PC-9 (cell line): Measurements from ENCODE around the gene RFX7. TPM values are rescaled to one million over a fixed set of nuclear protein-coding genes. Genes with fewer than 3 reads are reported as not detected.

Experiments
- BruUV-seq: library from RNA; stranded (reverse); fragments of 400-500 nt; replicated peaks from 2 replicates; lab custom pipeline; 2021; lab: Mats Ljungman, UMichigan
- CTCF ChIA-PET: fragments of 300-600 bp; sonication (Branson Sonifier 250); formaldehyde crosslinking; loops from one replicate; lab custom pipeline; 2022; ENCODE audit warnings: antibody characterized with exemption; lab: Charles Lee
- POLR2A ChIA-PET: fragments of 300-600 bp; sonication (Branson Sonifier 250); formaldehyde crosslinking; loops from one replicate; lab custom pipeline; 2022; ENCODE audit warnings: antibody characterized with exemption; ENCODE audit not compliant: unreplicated experiment; lab: Charles Lee
- DNase-seq, 2 experiments: peaks; one replicate each; pipeline versions ENCODE4 v3.0.0 to v3.0.0-alpha.2; 2015 to 2022; ENCODE audit warnings: mixed read lengths in 1 of 2
- H2AFZ ChIP-seq: fragments of 200-600 bp; sonication (generic); 2 replicates; pipeline ENCODE4 v1.8.1; 2017; ENCODE audit warnings: antibody characterized with exemption
- H3F3A ChIP-seq: fragments of 200-600 bp; sonication (generic); 2 replicates; pipeline ENCODE4 v1.8.1; 2017; ENCODE audit warnings: antibody characterized with exemption, mild to moderate bottlenecking, low read depth; ENCODE audit not compliant: insufficient read depth
- H3K27ac ChIP-seq: fragments of 200-600 bp; sonication (generic); 2 replicates; pipeline ENCODE4 v1.6.1; 2016; ENCODE audit warnings: mixed run types
- H3K27me3 ChIP-seq: fragments of 200-600 bp; sonication (generic); 2 replicates; pipeline ENCODE4 v1.6.1; 2016; ENCODE audit warnings: low read depth, mixed run types; ENCODE audit not compliant: insufficient read depth
- H3K36me3 ChIP-seq: fragments of 200-600 bp; sonication (generic); 2 replicates; pipeline ENCODE4 v1.6.1; 2016; ENCODE audit warnings: low read depth, mixed run types
- H3K4me1 ChIP-seq: fragments of 200-600 bp; sonication (generic); replicated peaks from 2 replicates; pipeline ENCODE4 v1.6.1; 2016; ENCODE audit warnings: mixed run types; ENCODE audit not compliant: insufficient read depth
- H3K4me2 ChIP-seq: fragments of 200-600 bp; sonication (generic); 2 replicates; pipeline ENCODE4 v1.6.1; 2017; ENCODE audit warnings: mixed run types
- H3K4me3 ChIP-seq: fragments of 200-600 bp; sonication (generic); 2 replicates; pipeline ENCODE4 v1.6.1; 2016; ENCODE audit warnings: mixed run types
- H3K79me2 ChIP-seq: fragments of 200-600 bp; sonication (generic); 2 replicates; pipeline ENCODE4 v1.6.1; 2017; ENCODE audit warnings: low read depth, mixed run types
- H3K9me2 ChIP-seq: fragments of 200-600 bp; sonication (generic); 2 replicates; pipeline ENCODE4 v1.8.1; 2017; ENCODE audit warnings: mild to moderate bottlenecking; ENCODE audit not compliant: insufficient read depth
- H3K9me3 ChIP-seq: fragments of 200-600 bp; sonication (generic); 2 replicates; pipeline ENCODE4 v1.8.1; 2016; ENCODE audit warnings: low read depth; ENCODE audit not compliant: insufficient read depth
- H4K20me1 ChIP-seq: fragments of 200-600 bp; sonication (generic); 2 replicates; pipeline ENCODE4 v1.8.1; 2017; ENCODE audit not compliant: insufficient read depth
- EZH2 ChIP-seq: fragments of 200-600 bp; sonication (generic); IDR thresholded peaks from 2 replicates; pipeline ENCODE4 v1.8.0; 2017; ENCODE audit warnings: antibody characterized with exemption, low read depth
- intact Hi-C: fragments of 100-400 bp; cut with micrococcal nuclease; formaldehyde crosslinking; loops from one replicate; pipeline ENCODE4 v1.10.0; 2022; ENCODE audit not compliant: unreplicated experiment
- total RNA-seq: library from RNA; stranded (reverse); gene quantifications from 2 replicates; pipeline ENCODE4 v1.2.3, GENCODE V29; 2021
- TF ChIP-seq, protein P1 (sequence below): fragments of 200-600 bp; sonication (generic); conservative IDR thresholded peaks from 2 replicates; pipeline ENCODE4 v1.6.1; 2017; ENCODE audit warnings: mixed run types, antibody characterized with exemption, mild to moderate bottlenecking, moderate library complexity

The RFX7 gene
- total RNA-seq, 1 experiment from 2014 or later = 24.6 TPM

DNA sequence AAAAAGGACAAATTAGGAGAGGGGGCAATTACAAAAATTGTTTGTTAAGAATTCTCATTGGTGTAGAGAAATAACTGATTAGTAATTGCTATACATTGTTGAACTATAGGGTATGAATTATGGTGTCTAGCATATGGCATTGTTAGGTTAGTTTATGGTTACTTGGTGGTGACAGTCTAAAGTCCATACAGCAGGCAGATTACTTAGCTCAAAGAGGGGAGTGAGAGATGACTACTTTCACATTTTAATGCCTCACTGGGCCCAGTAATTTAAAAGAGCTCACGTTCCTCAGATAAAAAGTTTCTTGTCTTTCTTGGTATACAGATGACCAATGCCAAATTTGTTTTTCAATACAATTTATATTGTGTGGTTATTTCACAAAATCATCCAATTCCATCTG is 137.8 kb downstream of the RFX7 start:
- Histone ChIP-seq H3K9me2 (no peaks in the 10 kb centered on the region), H2AFZ (no peak overlapping the region), H3F3A (no peaks in the 10 kb centered on the region), H3K4me2 (no peak overlapping the region), H3K9me3 (no peaks in the 10 kb centered on the region), H3K27me3 (no peaks in the 10 kb centered on the region), H4K20me1 (no peaks in the 10 kb centered on the region), H3K4me3 (no peak overlapping the region), H3K36me3 (no peaks in the 10 kb centered on the region), H3K27ac (no peak overlapping the region), H3K4me1 (no peaks in the 10 kb centered on the region), H3K79me2 (no peaks in the 10 kb centered on the region)
- no peak for DNase-seq
- intact Hi-C loops = no loop called here
- TF ChIP-seq, protein P1, sequence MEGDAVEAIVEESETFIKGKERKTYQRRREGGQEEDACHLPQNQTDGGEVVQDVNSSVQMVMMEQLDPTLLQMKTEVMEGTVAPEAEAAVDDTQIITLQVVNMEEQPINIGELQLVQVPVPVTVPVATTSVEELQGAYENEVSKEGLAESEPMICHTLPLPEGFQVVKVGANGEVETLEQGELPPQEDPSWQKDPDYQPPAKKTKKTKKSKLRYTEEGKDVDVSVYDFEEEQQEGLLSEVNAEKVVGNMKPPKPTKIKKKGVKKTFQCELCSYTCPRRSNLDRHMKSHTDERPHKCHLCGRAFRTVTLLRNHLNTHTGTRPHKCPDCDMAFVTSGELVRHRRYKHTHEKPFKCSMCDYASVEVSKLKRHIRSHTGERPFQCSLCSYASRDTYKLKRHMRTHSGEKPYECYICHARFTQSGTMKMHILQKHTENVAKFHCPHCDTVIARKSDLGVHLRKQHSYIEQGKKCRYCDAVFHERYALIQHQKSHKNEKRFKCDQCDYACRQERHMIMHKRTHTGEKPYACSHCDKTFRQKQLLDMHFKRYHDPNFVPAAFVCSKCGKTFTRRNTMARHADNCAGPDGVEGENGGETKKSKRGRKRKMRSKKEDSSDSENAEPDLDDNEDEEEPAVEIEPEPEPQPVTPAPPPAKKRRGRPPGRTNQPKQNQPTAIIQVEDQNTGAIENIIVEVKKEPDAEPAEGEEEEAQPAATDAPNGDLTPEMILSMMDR = no peak
- no peak for TF ChIP-seq EZH2
- no TSS peak for BruUV-seq
- CTCF ChIA-PET = no interaction called here
- POLR2A ChIA-PET = no interaction called here

- no peak overlapping the region for H3K27ac ChIP-seq
- no peak overlapping the region for H2AFZ ChIP-seq
- TF ChIP-seq, protein P1 = no peak
- no peak for TF ChIP-seq EZH2
- no peaks in the 10 kb centered on the region for H3K27me3 ChIP-seq
- H3K4me3 ChIP-seq = no peak overlapping the region
- H3K4me2 ChIP-seq = no peak overlapping the region
- DNase-seq = no peak
- no peaks in the 10 kb centered on the region for H3K4me1 ChIP-seq
- BruUV-seq = no TSS peak
- no peaks in the 10 kb centered on the region for H3K9me3 ChIP-seq
- H3K36me3 ChIP-seq = no peaks in the 10 kb centered on the region
- H3F3A ChIP-seq = no peaks in the 10 kb centered on the region
- CTCF ChIA-PET = no interaction called here
- H4K20me1 ChIP-seq = peaks cover 5% of the 10 kb centered on the region; the same call in 1 of the 2 replicates
- no peaks in the 10 kb centered on the region for H3K79me2 ChIP-seq
- intact Hi-C loops = no loop called here
- H3K9me2 ChIP-seq = no peaks in the 10 kb centered on the region
- POLR2A ChIA-PET = no interaction called here
These were observed 141.2 kb downstream of the RFX7 start for GRCh38 chr15:56102441-56102840.

DNA sequence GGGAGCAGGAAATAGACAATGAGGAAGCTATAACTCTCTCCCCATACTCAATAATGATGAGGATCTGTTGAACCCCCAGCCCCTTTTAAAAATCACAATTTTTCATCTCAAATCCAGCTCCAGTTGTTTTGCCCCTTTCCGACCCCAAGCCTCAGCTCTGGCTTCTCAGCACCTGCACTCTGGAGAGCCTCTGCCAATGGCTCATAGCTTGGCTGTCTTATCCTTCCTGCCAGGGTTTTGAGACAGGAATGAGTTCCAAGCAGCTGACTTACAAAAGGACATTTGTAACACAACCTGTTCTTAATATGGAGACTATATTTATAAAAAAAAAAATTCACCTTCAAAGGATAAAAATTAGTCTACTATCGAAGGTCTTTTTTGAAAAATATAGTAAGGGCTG is 144.4 kb downstream of the RFX7 start:
- ChIA-PET POLR2A (interaction anchor here (0.6 kb wide), 1 partner anchor 738 kb away, joined by 6 read pairs; no protein-coding TSS in a partner anchor), CTCF (interaction anchor here (0.6 kb wide), 1 partner anchor 80 kb away, joined by 4 read pairs; no protein-coding TSS in a partner anchor)
- TF ChIP-seq, protein P1 = no peak
- TF ChIP-seq EZH2 = no peak
- H4K20me1 ChIP-seq = peaks cover 5% of the 10 kb centered on the region; the same call in 1 of the 2 replicates
- DNase-seq = no peak
- H3K4me1 ChIP-seq = no peaks in the 10 kb centered on the region
- no peak overlapping the region for H3K4me3 ChIP-seq
- H3F3A ChIP-seq = no peaks in the 10 kb centered on the region
- no TSS peak for BruUV-seq
- intact Hi-C loops = loop anchor here (5.0 kb wide), 2 partner anchors 107 to 182 kb away; partner anchors contain the start of gene NEDD4
- H3K27ac ChIP-seq = no peak overlapping the region
- no peaks in the 10 kb centered on the region for H3K9me2 ChIP-seq
- no peaks in the 10 kb centered on the region for H3K79me2 ChIP-seq
- peaks cover 6% of the 10 kb centered on the region; the same call in 1 of the 2 replicates for H3K36me3 ChIP-seq
- H2AFZ ChIP-seq = no peak overlapping the region
- H3K27me3 ChIP-seq = no peaks in the 10 kb centered on the region
- H3K9me3 ChIP-seq = no peaks in the 10 kb centered on the region
- H3K4me2 ChIP-seq = no peak overlapping the region
